IMR-90 (cell line): ENCODE data around the gene ZNF280B. TPM values are rescaled to one million over a fixed set of nuclear protein-coding genes. Genes with fewer than 3 reads are reported as not detected.

Source experiments
- ATAC-seq: fragments of 200-7000 bp; cut with Tn5 transposase; 2 replicates; pipeline ENCODE4 v1.9.1; 2020; ENCODE audit warnings: low read depth, mild to moderate bottlenecking, moderate library complexity
- BruUV-seq: library from RNA; stranded (reverse); fragments of 400-500 nt; replicated peaks from 2 replicates; lab custom pipeline; 2021; lab: Mats Ljungman, UMichigan
- CTCF ChIA-PET: fragments of 300-600 bp; formaldehyde crosslinking; extraction: SDS; loops from one replicate; lab custom pipeline; 2021; ENCODE audit warnings: antibody characterized with exemption; lab: Yijun Ruan, JAX
- POLR2A ChIA-PET: fragments of 300-600 bp; sonication (Branson Sonifier 250); formaldehyde crosslinking; loops from one replicate; lab custom pipeline; 2022; ENCODE audit warnings: antibody characterized with exemption; ENCODE audit not compliant: unreplicated experiment; lab: Charles Lee
- DNase-seq: peaks from one replicate; pipeline ENCODE4 v3.0.0; 2013
- H2AFZ ChIP-seq: replicated peaks from 2 replicates; pipeline ENCODE3; 2013; ENCODE audit warnings: low read length, mild to moderate bottlenecking; ENCODE audit not compliant: poor library complexity
- H2AK5ac ChIP-seq: 2 replicates; pipeline ENCODE4 v1.6.1; 2013; ENCODE audit warnings: low read depth, low read length, inconsistent platforms
- H2AK9ac ChIP-seq: replicated peaks from 2 replicates; pipeline ENCODE3; 2013; ENCODE audit warnings: mild to moderate bottlenecking, low read depth, low read length, moderate library complexity; ENCODE audit not compliant: poor library complexity
- H2BK120ac ChIP-seq: 2 replicates; pipeline ENCODE4 v1.6.1; 2013; ENCODE audit warnings: low read depth, low read length, inconsistent platforms
- H2BK15ac ChIP-seq: 3 replicates; pipeline ENCODE4 v1.6.1; 2013; ENCODE audit warnings: low read depth, low read length, inconsistent platforms
- H2BK20ac ChIP-seq: 2 replicates; pipeline ENCODE4 v1.6.1; 2013; ENCODE audit warnings: low read depth, mild to moderate bottlenecking, inconsistent platforms, low read length, moderate library complexity
- H2BK5ac ChIP-seq: 2 replicates; pipeline ENCODE4 v1.6.1; 2013; ENCODE audit warnings: mild to moderate bottlenecking, low read depth, low read length, inconsistent platforms; ENCODE audit not compliant: poor library complexity, severe bottlenecking
- H3K14ac ChIP-seq: replicated peaks from 2 replicates; pipeline ENCODE4 v1.6.1; 2013; ENCODE audit warnings: low read depth, low read length, inconsistent platforms
- H3K18ac ChIP-seq: 2 replicates; pipeline ENCODE4 v1.6.1; 2013; ENCODE audit warnings: low read depth, low read length, control low read depth
- H3K23ac ChIP-seq: 2 replicates; pipeline ENCODE4 v1.6.1; 2013; ENCODE audit warnings: low read depth, low read length, inconsistent platforms
- H3K27ac ChIP-seq: 2 replicates; pipeline ENCODE4 v1.5.1; 2013; ENCODE audit warnings: mild to moderate bottlenecking, control low read depth, low read length; ENCODE audit not compliant: insufficient read depth
- H3K27me3 ChIP-seq: 2 replicates; pipeline ENCODE4 v1.6.1; 2013; ENCODE audit warnings: low read length; ENCODE audit not compliant: control insufficient read depth, insufficient read depth
- H3K36me3 ChIP-seq: 2 replicates; pipeline ENCODE4 v1.6.1; 2013; ENCODE audit warnings: low read length, mixed read lengths; ENCODE audit not compliant: control insufficient read depth, insufficient read depth
- H3K4ac ChIP-seq: 2 replicates; pipeline ENCODE4 v1.6.1; 2013; ENCODE audit warnings: low read depth, low read length, inconsistent platforms
- H3K4me1 ChIP-seq: 2 replicates; pipeline ENCODE4 v1.6.1; 2013; ENCODE audit warnings: low read length, mixed read lengths; ENCODE audit not compliant: control insufficient read depth, insufficient read depth
- H3K4me2 ChIP-seq: 2 replicates; pipeline ENCODE4 v1.6.1; 2013; ENCODE audit warnings: low read depth, mild to moderate bottlenecking, control low read depth, low read length, moderate library complexity
- H3K4me3 ChIP-seq: 2 replicates; pipeline ENCODE4 v1.5.1; 2013; ENCODE audit warnings: low read depth, mild to moderate bottlenecking, control low read depth, low read length, moderate library complexity; ENCODE audit not compliant: insufficient read depth
- H3K56ac ChIP-seq: 2 replicates; pipeline ENCODE4 v1.6.1; 2013; ENCODE audit warnings: low read length, inconsistent platforms; ENCODE audit not compliant: insufficient read depth; ENCODE audit errors: extremely low read depth
- H3K79me1 ChIP-seq, 2 experiments: 2 replicates each; pipeline ENCODE4 v1.6.1; 2013; ENCODE audit warnings: low read length in 2 of 2, inconsistent platforms in 1 of 2, low read depth in 1 of 2
- H3K9ac ChIP-seq: 2 replicates; pipeline ENCODE4 v1.6.1; 2013; ENCODE audit warnings: low read depth, low read length, control low read depth
- H3K9me1 ChIP-seq: 2 replicates; pipeline ENCODE4 v1.6.1; 2013; ENCODE audit warnings: low read length, inconsistent platforms; ENCODE audit not compliant: insufficient read depth
- H3K9me3 ChIP-seq: 2 replicates; pipeline ENCODE4 v1.6.1; 2013; ENCODE audit warnings: low read length; ENCODE audit not compliant: control insufficient read depth, insufficient read depth
- H4K20me1 ChIP-seq: 2 replicates; pipeline ENCODE4 v1.6.1; 2013; ENCODE audit warnings: low read length, inconsistent platforms; ENCODE audit not compliant: insufficient read depth
- H4K5ac ChIP-seq: 2 replicates; pipeline ENCODE4 v1.6.1; 2013; ENCODE audit warnings: mild to moderate bottlenecking, low read depth, low read length, control low read depth
- H4K8ac ChIP-seq, 2 experiments: 2 replicates each; pipeline ENCODE4 v1.6.1; 2013; ENCODE audit warnings: low read depth in 2 of 2, low read length in 2 of 2, control low read depth in 1 of 2, inconsistent platforms in 1 of 2
- H4K91ac ChIP-seq: 2 replicates; pipeline ENCODE4 v1.6.1; 2013; ENCODE audit warnings: low read depth, low read length, inconsistent platforms; ENCODE audit not compliant: insufficient read depth
- FOS ChIP-seq: fragments of 150-350 bp; IDR thresholded peaks from 2 replicates; pipeline ENCODE4 v1.6.1; 2016; ENCODE audit warnings: low read depth, low read length
- MAFK ChIP-seq: IDR thresholded peaks from 2 replicates; pipeline ENCODE4 v1.6.1; 2012; ENCODE audit warnings: low read depth, low read length, improper control_type of control experiment
- RCOR1 ChIP-seq: IDR thresholded peaks from 2 replicates; pipeline ENCODE4 v1.6.1; 2012; ENCODE audit warnings: mild to moderate bottlenecking, low read length, improper control_type of control experiment; ENCODE audit not compliant: insufficient replicate concordance
- SMC3 ChIP-seq: fragments of 150-350 bp; IDR thresholded peaks from 2 replicates; pipeline ENCODE4 v1.6.1; 2016; ENCODE audit warnings: low read depth, mild to moderate bottlenecking, antibody characterized with exemption, low read length, moderate library complexity
- WGBS, 2 experiments: methylation state at CpG; one replicate each; pipeline versions ENCODE4 v1.1.5 to v1.1.7; 2013; ENCODE audit warnings: missing lambda C conversion rate in 2 of 2; ENCODE audit not compliant: insufficient read length in 1 of 2; ENCODE audit errors: extremely low coverage in 2 of 2; 5-methylcytosine and 5-hydroxymethylcytosine counted together
- dilution Hi-C: fragments of 300-500 bp; cut with HindIII; formaldehyde crosslinking; loops from one replicate; pipeline ENCODE4 v1.14.3; 2018; ENCODE audit warnings: low sequenced_read_pairs; ENCODE audit not compliant: unreplicated experiment
- in situ Hi-C: fragments of 300-500 bp; cut with MboI; formaldehyde crosslinking; loops from 3 replicates; pipeline ENCODE4 v1.14.3; 2019; ENCODE audit warnings: low sequenced_read_pairs, inconsistent platforms, mixed read lengths
- intact Hi-C: fragments of 100-400 bp; cut with micrococcal nuclease; formaldehyde crosslinking; loops from 2 replicates; pipeline ENCODE4 v1.10.0; 2022
- polyA plus RNA-seq, 3 experiments: library from polyadenylated mRNA; depleted of rRNA; stranded (reverse); fragments of >200 nt; gene quantifications; 2 replicates each; pipeline ENCODE4 v1.2.3, GENCODE V29; 2012; ENCODE audit warnings: low replicate concordance in 1 of 3
- total RNA-seq: library from RNA; depleted of rRNA; stranded (reverse); fragments of >200 nt; gene quantifications from 2 replicates; pipeline ENCODE4 v1.2.3, GENCODE V29; 2012

ZNF280B gene
- total and polyA plus RNA-seq, 2 of the 4 experiments (the other 2 are of a cell fraction): 0.65 to 1.4 TPM

DNA sequence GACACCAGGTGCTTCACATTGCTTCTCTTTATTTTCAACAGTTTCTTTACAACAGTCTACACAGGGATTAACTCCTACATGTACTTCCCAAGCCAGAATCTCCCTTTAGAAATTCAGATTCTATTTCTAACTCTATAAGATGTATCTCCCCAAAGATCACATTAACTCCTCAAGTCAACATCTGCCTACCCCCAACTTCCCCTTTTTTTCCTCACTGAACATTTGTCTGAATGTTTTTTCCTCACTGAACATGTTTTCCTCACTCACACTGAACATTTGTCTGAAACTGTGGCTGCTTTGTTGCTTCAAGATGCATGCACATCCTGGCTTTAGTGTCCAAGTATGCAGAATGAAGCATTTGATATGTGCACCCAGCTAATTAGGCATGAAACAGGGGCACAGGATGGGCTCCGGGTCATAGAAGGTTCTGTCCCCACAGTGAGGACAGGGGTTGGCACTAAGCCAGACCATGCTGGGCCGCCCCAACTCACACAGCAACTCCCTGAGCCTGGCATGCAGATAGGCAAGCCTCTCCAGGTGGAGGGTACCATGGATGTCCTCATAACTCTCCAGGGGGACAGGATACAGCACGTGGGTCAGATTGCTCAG, 39.3 kb upstream of the ZNF280B start:
- no peak overlapping the region for H2AK5ac ChIP-seq
- BruUV-seq: no TSS peak
- CTCF ChIA-PET: no interaction called here
- H4K5ac ChIP-seq: no peak overlapping the region
- WGBS, 2 experiments: 71% methylated on average over 1 of the region's 3 CpGs; no CpG with 5 or more reads in 1 of the 2 experiments
- H3K9ac ChIP-seq: no peak overlapping the region
- no peak overlapping the region for H3K56ac ChIP-seq
- no peak overlapping the region for H2BK5ac ChIP-seq
- H3K27me3 ChIP-seq: peaks cover 17% of the 10 kb centered on the region
- ATAC-seq: no peak
- no peak overlapping the region for H2AK9ac ChIP-seq
- POLR2A ChIA-PET: no interaction called here
- no peak overlapping the region for H4K8ac ChIP-seq
- no peak overlapping the region for H3K4ac ChIP-seq
- no peak overlapping the region for H2BK120ac ChIP-seq
- no peaks in the 10 kb centered on the region for H3K4me1 ChIP-seq
- TF ChIP-seq MAFK (no peak), SMC3 (no peak), FOS (no peak), RCOR1 (no peak)
- H3K9me3 ChIP-seq: no peaks in the 10 kb centered on the region
- H4K20me1 ChIP-seq: no peaks in the 10 kb centered on the region
- H3K18ac ChIP-seq: no peak overlapping the region
- no peak overlapping the region for H3K23ac ChIP-seq
- no peak overlapping the region for H4K91ac ChIP-seq
- no peaks in the 10 kb centered on the region for H3K9me1 ChIP-seq
- dilution Hi-C loops: no loop called here
- no peak overlapping the region for H3K14ac ChIP-seq
- in situ Hi-C loops: no loop called here
- no peak overlapping the region for H3K27ac ChIP-seq
- DNase-seq: no peak
- no peak overlapping the region for H2BK15ac ChIP-seq
- intact Hi-C loops: no loop called here
- H3K36me3 ChIP-seq: no peaks in the 10 kb centered on the region
- H3K4me3 ChIP-seq: no peak overlapping the region
- no peak overlapping the region for H2AFZ ChIP-seq
- H2BK20ac ChIP-seq: no peak overlapping the region
- no peak overlapping the region for H3K4me2 ChIP-seq
- no peaks in the 10 kb centered on the region for H3K79me1 ChIP-seq
